Hematopoietic multipotent progenitor cell treated with erythropoietin and hydrocortisone succinate and interleukin-3 and kit ligand, for 6 days (in vitro differentiated cells): ENCODE results near the gene UTY.
"Not testable (repeated sequence)": the region's sequence is repeated elsewhere in the genome, so short reads cannot be mapped to it uniquely, and the experiment has no call there.

Experiments
- DNase-seq: peaks from one replicate; pipeline ENCODE4 v3.0.0-alpha.2; 2015

Gene UTY

GRCh38 chrY:13296176-13296890, 183.5 kb downstream of the UTY start:
- DNase-seq: no peak

- peak; percentile 61 for DNase-seq
Observed at GRCh38 chrY:13295026-13295425, 184.8 kb downstream of the UTY start.

DNA sequence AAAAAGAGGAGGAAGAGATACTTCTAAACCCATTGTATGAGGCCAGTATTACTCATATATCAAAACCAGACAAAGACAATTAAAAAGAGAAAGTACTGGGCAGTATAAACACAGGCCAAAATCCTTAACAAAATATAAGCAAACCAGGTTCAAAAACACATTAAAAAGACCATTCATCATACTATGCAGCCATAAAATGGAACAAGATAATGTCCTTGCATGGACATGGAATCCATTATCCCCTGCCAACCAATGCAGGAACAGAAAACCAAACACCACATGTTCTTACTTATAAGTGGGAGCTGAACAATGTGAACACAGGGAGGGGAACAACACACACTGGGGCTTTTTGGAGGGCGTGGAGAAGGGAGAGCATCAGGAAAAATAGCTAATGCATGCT, 188.6 kb downstream of the UTY start:
- DNase-seq: no peak

DNA sequence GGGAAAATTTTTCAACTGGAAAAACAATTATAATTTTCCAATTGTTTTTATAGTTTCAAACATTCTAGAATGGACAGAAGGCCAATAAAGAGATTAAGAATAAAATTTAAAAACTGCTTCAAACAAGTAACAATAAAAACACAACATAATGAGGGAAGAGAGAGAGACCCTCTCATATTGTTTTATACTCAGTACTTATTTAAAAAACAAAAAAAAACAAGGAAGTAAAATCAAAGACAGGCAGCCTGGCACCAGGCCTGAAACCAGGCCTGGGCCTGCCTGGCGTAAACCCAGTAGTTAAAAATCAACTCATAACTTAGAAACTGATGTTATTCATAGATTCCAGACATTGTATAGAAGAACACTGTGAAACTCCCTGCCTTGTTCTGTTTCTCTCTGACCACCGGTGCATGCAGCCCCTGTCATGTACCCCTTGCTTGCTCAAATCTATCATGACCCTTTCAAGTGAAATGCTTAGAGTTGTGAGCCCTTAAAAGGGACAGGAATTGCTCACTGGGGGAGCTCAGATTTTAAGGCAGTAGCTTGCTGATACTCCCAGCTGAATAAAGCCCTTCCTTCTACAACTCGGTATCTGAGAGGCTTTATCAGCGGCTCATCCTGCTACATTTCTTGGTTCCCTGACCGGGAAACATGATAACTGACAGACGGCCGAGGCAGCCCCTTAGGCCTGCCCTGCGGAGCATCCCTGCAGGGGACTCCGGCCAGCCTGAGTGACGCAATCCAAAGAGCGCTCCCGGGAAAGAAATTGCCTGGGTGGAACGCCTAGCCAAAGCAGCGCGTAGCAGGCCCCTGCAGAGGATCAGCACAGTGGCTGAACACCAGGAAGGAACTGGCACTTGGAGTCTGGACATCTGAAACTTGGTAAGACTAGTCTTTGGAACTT, 197.4 kb downstream of the UTY start:
- not testable (repeated sequence) for DNase-seq

GRCh38 chrY:13279561-13279960, 200.3 kb downstream of the UTY start:
- no peak for DNase-seq

- no peak for DNase-seq
Observed at GRCh38 chrY:13271706-13272105, 208.1 kb downstream of the UTY start.

GRCh38 chrY:13253941-13254440, 225.8 kb downstream of the UTY start:
- peak; percentile 19 for DNase-seq

DNA sequence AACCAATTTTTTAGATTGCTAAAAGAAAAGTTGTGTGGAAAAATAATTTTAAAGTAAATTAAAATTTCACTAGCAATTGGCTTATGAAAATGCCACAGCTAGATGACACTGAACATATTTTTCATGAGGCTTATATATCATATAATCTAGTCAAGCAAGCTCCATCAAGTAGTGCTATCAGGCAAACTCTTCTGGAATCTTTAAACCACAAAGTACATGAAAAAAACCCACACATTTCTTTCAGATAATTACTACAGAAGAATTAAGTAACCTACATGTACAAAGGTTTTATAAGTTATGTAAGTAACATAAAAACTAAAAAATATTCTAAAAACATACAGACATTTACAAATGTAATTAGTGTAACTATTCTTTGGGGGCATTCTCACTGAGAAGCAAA, 229.4 kb downstream of the UTY start:
- DNase-seq: peak; percentile 76

- DNase-seq: no peak
Observed at GRCh38 chrY:13243716-13244115, 236.1 kb downstream of the UTY start.

- DNase-seq: peak; percentile 30
Observed at GRCh38 chrY:13233901-13234300, 245.9 kb downstream of the UTY start.

DNA sequence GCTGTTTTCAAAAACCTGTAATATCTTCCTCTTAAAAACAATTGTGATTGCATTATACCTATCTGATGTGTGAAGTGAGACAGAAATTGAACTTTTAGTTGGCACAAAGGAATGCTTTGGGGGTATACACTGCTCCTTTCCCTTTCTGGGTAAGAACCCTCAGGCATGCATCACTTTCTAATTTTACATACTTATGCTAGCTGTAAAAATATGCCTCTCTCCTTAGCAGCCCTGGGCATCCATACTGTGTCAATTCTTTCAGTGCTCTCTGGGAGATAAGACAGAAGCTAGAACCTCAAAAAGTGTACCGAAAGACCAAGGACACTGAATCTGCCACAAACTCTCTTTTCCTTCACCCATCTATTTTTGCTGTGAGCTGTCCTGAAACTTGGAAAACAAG, 246.7 kb downstream of the UTY start:
- no peak for DNase-seq

DNA sequence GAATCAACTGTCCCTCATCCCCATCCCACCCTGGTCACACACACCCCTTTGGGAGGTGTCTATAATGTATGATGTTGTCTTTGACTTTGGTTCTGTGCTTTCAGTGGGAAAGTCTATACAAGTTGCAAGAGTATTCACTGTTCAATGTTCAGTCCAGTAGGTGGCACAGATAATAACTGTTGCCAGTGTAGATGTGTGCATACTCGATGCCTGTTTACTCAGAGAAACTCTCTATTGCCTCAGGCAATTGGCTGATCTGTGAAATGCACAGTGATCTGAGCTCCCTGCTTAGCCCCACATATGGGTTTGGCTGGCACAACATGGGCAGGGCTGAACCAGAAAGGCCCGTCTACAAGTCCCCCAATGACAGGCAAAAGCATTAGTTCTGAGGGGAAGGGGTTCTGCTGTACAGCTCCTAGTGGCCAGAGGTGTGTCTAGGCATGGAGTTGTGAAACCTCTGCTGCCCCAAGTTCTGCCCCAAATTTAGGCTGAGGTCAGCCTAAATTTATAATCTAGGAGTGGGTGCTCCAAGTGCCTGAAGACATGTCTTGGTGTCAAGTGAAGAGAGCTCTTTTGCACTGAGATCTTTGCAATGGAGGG, 252.4 kb downstream of the UTY start:
- DNase-seq: peak; percentile 30

GRCh38 chrY:13210961-13211646, 268.7 kb downstream of the UTY start:
- peak; percentile 68 for DNase-seq

DNA sequence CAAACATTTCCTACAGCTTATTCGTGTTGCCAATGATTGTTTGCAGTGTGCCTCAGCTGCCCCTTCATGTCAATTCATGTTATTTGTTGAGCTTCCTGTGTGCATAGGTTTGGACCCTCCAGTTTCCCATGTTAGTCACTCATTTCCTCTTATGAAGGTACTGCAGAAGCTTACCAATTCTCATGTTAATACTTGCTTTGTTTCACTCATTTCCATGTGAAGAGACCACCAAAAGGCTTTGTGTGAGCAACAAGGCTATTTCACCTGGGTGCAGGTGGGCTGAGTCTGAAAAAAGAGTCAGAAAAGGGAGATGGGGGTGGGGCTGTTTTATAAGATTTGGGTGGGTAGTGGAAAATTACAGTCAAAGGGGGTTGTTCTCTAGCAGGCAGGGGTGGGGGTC, 274.6 kb downstream of the UTY start:
- DNase-seq: no peak
